GM21723 (cell line): ENCODE results near the gene QSER1.

Experiments
- ATAC-seq: cut with Tn5 transposase; IDR thresholded peaks from one replicate; pipeline ENCODE4 v1.9.1; 2021; ENCODE audit warnings: mild to moderate bottlenecking, moderate library complexity; ENCODE audit not compliant: unreplicated experiment

The QSER1 gene

GRCh38 chr11:32890843-32891656 is 1.6 kb upstream of the QSER1 start:
- ATAC-seq, result no peak

DNA sequence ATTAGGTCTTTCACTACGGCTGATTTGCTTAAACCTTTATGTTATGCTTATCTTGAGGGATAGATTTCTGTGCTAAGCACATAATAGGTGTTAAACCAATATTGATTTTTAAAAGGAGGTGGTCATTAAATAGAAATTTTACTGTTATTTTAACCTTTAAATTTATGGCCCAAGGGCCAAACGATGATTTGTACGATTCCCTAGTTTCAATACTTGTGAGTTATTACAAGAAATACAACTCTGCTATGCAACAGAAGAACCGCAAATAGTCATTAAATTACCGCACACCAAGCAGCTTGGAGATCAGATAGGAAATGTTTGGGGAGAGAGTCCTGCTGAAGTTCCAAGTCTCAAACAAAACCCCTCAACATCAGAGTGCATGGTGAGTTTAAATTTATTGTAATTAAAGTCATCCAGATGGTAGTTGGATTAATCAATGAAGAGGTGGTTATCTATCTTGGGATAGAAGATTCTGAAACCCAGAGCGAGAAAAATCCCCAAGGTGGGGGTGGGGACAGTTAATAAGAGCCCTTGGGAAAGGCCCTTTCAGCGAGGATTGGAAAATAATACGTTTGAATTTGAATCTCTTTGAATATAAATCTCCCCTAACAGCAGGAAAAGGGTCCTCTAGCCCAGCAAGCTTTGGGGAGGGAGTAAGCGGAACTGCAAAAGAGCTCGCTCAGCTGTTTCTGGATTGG is 805 bp upstream of the QSER1 start:
- no peak for ATAC-seq

DNA sequence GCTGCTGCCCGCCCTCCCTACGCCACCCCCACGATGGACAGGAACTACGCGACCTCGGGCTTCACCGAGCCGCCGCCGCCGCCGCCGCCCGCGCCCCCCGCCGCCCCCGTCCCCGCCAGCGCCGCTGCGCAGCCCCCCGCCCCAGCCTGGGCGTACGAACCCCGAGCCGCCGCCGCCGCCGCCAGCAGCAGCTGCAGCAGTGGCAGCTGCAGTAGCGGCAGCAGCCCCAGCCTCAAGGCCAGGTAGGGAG is 407 bp downstream of the QSER1 start:
- ATAC-seq, result no peak

- peak; percentile 43 for ATAC-seq
These were observed 935 bp downstream of the QSER1 start for GRCh38 chr11:32893343-32894148.

GRCh38 chr11:32894149-32894827 is 1.7 kb downstream of the QSER1 start:
- peak; percentile 31 for ATAC-seq

DNA sequence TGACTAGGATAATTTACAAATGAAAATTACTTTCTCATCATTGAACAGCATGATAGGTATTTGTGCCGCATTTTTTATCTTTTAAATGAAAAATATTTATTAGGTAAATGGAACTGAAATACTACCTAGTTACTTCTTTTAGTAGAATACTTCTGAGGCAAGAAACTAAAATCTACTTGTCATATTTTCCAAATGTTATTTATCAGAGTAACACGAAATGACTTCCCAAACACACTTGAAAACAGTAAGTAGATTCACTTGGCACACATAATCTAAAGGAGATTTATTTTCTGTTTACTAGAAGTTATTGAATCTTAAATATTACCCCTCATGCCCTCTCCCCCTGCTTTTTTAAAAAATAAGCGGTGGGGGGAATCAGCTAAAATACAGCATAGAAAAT is 2.3 kb downstream of the QSER1 start:
- no peak for ATAC-seq

- ATAC-seq, result no peak
These were observed 2.9 kb downstream of the QSER1 start for GRCh38 chr11:32895471-32895870.

GRCh38 chr11:32897103-32897502 is 4.5 kb downstream of the QSER1 start:
- no peak for ATAC-seq

- peak; percentile 74 for ATAC-seq
These were observed 6.8 kb downstream of the QSER1 start for GRCh38 chr11:32899438-32899837.

- no peak for ATAC-seq
These were observed 9.6 kb downstream of the QSER1 start for GRCh38 chr11:32902089-32902665.

GRCh38 chr11:32905028-32905667 is 12.5 kb downstream of the QSER1 start:
- ATAC-seq, result no peak

DNA sequence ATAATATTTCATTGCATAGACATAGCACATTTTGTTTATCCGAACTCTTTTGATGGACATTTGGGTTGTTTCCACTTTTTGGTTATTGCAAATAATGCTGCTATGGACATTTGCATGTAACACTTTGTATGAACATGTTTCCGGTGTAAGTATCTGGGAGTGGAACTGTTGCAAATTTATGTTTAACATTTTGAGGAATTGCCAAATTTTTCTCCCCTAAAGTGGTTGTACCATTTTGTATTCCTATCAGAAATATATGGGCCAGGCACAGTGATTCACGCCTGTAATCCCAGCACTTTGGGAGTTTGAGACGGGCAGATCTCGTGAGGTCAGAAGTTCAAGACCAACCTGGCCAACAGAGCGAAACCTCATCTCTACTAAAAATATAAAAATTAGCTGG is 16.0 kb downstream of the QSER1 start:
- ATAC-seq, result no peak

DNA sequence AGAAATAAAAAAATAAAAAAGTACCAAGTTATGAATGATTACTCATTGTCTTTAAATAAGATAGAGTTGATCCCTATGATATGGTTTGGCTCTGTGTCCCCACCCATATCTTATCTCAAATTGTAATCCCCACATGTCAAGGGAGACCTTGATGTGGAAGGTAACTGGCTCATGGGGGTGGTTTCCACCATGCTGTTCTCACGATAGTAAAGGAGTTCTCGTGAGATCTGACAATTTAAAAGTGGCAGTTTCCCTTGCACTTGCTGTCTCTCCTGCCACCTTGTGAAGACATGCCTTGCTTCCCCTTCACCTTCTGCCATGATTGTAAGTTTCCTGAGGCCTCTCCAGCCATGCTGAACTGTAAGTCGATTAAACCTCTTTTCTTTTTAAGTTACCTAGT is 18.8 kb downstream of the QSER1 start:
- ATAC-seq, result no peak

GRCh38 chr11:32913445-32913844 is 20.8 kb downstream of the QSER1 start:
- no peak for ATAC-seq

GRCh38 chr11:32916361-32916760 is 23.8 kb downstream of the QSER1 start:
- no peak for ATAC-seq

GRCh38 chr11:32916994-32917393 is 24.4 kb downstream of the QSER1 start:
- ATAC-seq, result no peak

- ATAC-seq, result no peak
These were observed 25.8 kb downstream of the QSER1 start for GRCh38 chr11:32918427-32918826.

DNA sequence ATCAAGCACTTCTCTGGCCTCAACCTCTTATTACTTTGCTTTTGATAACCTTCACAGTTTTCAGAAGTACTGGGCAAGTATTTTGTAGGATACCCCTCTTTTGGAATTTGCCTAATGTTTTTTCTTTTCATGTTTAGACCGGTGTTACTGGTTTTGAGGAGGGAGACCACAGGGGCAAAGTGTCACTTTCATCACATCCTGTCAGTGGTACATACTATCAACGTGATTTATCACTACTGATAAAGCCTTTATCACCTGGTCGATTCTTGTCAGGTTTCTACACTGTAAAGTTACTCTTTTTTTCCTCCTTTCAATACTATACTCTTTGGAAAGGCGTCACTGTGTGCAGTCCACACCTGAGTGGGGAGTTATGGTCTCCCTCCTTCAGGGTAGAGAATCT is 26.7 kb downstream of the QSER1 start:
- no peak for ATAC-seq

DNA sequence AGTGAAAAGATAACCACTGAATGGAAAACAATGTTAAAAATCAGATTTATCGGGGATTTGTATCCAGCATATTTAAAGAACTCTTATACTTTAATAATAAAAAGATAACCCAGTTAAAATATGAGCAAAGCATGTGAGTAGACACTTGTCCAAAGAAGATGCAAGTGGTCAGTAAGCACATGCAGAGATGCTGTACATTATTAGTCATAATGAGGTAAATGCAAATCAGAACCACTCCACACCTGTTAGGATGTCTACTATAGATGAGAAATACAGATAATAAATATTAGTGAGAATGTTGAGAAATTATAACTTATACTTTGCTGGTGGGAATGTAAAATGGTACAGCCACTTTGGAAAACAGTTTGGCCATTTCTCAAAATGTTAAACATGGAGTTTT is 28.0 kb downstream of the QSER1 start:
- no peak for ATAC-seq

DNA sequence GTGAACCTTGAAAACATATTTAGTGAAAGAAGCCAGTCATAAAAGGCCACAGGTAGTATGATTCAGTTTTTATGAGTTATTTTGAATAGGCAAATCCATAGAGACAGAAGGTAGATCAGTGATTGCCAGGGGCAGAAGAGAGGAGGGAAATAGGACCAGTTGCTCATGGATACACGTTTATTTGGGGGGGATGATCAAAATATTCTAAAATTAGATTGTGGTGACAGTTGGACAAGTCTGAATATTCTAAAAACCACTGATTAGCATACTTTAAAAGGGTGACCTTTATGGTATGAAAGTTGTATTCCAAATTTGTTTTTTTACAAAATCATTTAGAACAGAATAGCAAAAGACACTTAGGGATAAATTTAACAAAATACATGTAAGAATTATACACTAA is 28.6 kb downstream of the QSER1 start:
- no peak for ATAC-seq

- no peak for ATAC-seq
These were observed 39.0 kb downstream of the QSER1 start for GRCh38 chr11:32931606-32932005.
